Activated CD8-positive, alpha-beta memory T cell treated with anti-CD3 and anti-CD28 coated beads for 1 hour (primary cell): ENCODE measurements around the gene CA10.

Experiments
- DNase-seq, 2 donors: peaks; one replicate each; pipeline ENCODE4 v3.0.0-alpha.2; 2020; ENCODE audit warnings: low read depth in 1 of 2; ENCODE audit errors: extremely low read depth in 1 of 2

CA10 gene

GRCh38 chr17:51734976-51735375 lies 423.5 kb downstream of the CA10 start:
- no peak for DNase-seq

- no peak for DNase-seq
Measured at GRCh38 chr17:51734462-51734861, 424.1 kb downstream of the CA10 start.

GRCh38 chr17:51733166-51733565 lies 425.3 kb downstream of the CA10 start:
- no peak for DNase-seq

GRCh38 chr17:51731941-51732722 lies 426.4 kb downstream of the CA10 start:
- DNase-seq = no peak

GRCh38 chr17:51730303-51731050 lies 428.0 kb downstream of the CA10 start:
- no peak for DNase-seq

- no peak for DNase-seq
Measured at GRCh38 chr17:51725185-51725584, 433.3 kb downstream of the CA10 start.

GRCh38 chr17:51724043-51724580 lies 434.4 kb downstream of the CA10 start:
- no peak for DNase-seq

GRCh38 chr17:51722994-51723393 lies 435.5 kb downstream of the CA10 start:
- no peak for DNase-seq

- no peak for DNase-seq
Measured at GRCh38 chr17:51721730-51722129, 436.8 kb downstream of the CA10 start.

GRCh38 chr17:51720439-51720838 lies 438.1 kb downstream of the CA10 start:
- DNase-seq = no peak

- DNase-seq = no peak
Measured at GRCh38 chr17:51718983-51719382, 439.5 kb downstream of the CA10 start.

- DNase-seq = no peak
Measured at GRCh38 chr17:51711581-51711980, 446.9 kb downstream of the CA10 start.

GRCh38 chr17:51710634-51710979 lies 447.9 kb downstream of the CA10 start:
- no peak for DNase-seq

- no peak for DNase-seq
Measured at GRCh38 chr17:51709694-51710633, 448.6 kb downstream of the CA10 start.

GRCh38 chr17:51707216-51707615 lies 451.3 kb downstream of the CA10 start:
- no peak for DNase-seq

- no peak for DNase-seq
Measured at GRCh38 chr17:51706093-51706492, 452.4 kb downstream of the CA10 start.

- no peak for DNase-seq
Measured at GRCh38 chr17:51703361-51704341, 454.9 kb downstream of the CA10 start.

GRCh38 chr17:51702963-51703360 lies 455.6 kb downstream of the CA10 start:
- DNase-seq = no peak

GRCh38 chr17:51701501-51701900 lies 457.0 kb downstream of the CA10 start:
- no peak for DNase-seq
